NCI-H82 treated with DMSO at 0.1 percent for 48 hours (cell line): ENCODE measurements around the gene MGAT5B.
"Not testable (repeated sequence)": the region's sequence is repeated elsewhere in the genome, so short reads cannot be mapped to it uniquely, and the experiment has no call there.

Experiments
- DNase-seq: peaks from one replicate; lab custom pipeline; 2025; ENCODE audit not compliant: unreplicated experiment; lab: John Stamatoyannopoulos, UW

MGAT5B gene

DNA sequence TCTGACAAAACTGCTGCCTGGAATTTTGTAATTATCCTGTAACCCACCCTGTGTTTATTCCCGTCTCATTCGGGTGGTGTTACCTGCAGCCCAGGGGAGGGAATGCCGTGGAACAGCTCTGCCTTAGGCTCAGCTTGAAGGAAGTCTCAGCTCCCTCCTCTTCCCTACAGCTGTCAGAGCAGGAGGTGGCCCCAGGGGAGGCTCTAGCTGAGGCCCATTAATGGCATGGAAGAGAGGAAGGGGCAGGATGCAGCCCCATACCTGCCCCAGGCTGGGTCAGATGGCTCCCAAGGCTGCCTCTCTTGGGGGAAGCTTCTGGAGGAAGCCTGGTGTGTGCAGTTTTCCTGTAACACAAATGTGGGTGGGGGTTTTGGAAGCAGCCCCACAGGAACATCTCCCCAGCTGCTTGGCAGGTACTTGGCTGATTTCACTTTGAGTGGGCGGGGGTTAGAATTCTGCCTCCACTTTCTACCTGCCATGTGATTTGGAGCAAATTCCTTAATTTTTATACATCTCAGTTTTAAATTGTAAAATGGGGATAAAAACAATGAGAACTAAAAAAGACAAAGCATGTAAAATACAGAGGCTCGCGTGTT is 103.9 kb downstream of the MGAT5B start:
- DNase-seq: no peak

DNA sequence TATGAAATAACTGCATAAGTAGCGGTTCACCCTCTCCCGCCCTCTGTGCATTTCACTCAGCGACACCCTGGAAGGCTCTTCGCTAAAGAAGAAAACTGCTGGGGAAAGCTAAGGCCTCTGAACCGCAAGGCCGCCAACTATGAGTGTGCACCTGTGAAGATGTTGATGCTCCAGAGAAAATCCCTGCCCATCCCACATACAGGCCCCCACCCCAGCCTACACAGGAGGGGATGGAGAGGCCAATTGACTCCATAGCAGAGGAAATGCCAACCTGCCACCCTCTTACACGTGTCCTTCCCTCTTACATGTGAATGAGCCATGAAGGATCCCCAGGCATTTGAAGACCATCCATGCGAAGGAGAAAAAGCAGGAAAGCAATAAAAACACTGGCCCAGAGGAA is 104.8 kb downstream of the MGAT5B start:
- DNase-seq: no peak

DNA sequence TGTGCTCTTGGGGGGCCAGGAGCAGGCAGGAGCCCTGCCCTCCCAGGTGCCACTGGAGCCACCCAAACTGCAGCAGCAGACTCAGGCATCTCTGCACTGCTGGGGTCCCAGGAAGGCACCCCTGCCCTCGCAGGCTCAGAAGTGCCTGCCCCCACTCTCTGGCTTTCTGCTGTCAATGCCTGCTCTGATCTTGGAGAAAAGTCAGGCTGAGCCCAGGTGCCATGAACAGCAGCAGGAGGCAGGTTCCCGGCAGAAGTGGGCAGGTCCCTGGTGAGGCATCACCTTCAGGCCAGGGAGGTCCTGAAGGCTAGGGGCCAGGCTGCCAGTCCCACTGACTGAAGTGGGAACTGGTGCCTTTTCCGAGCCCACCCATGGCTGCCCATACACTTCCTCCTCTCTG is 106.5 kb downstream of the MGAT5B start:
- DNase-seq: no peak

DNA sequence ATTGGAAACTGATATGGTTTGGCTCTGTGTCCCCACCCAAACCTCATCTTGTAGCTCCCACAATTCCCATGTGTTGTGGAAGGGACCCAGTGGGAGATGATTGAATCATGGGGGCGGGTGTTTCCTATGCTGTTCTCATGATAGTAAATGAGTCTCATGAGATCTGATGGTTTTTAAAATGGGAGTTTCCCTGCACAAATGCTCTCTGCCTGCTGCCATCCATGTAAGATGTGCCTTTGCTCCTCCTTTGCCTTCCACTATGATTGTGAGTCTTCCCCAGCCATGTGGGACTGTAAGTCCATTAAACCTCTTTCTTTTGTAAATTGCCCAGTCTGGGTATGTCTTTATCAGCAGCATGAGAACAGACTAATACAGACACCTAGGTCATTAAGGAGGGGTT is 109.8 kb downstream of the MGAT5B start:
- DNase-seq: not testable (repeated sequence)

- peak; percentile 85 for DNase-seq
These were observed 113.5 kb downstream of the MGAT5B start for GRCh38 chr17:76981545-76982295.

- no peak for DNase-seq
These were observed 114.3 kb downstream of the MGAT5B start for GRCh38 chr17:76982408-76983074.

DNA sequence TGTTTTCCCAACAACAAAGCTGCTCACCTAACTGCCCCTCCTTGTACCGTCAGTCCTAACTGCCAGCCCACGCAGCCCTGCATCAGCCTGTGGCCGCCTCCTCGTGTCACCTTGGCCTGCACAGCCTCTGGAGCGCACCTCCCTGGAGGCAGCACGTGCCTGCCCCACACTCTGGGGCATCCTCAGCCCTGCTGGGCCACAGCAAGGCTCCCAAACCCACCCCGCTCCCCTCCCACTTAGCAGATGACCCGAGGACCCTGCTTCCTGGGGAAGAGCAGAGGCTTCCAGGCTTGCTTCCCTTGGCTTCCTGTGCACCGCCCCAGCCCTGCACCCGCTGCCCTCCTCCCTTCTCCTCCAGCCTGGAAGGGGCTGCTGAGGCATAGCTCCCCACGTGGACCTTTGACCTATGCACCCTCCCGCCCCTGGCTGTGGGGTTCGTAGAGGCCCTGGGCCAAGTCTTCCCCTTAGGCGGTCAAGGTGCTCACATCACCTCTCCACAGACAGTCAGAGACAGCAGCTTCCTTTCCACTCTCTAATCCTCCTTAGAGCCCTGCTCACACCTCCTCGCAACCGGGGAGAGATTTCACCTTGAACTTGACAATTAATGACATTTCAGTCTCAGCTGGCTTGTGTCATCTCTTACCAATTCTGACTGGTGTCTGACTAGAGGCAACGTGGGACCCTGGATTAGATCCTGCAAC is 115.0 kb downstream of the MGAT5B start:
- DNase-seq: no peak

- DNase-seq: no peak
These were observed 118.2 kb downstream of the MGAT5B start for GRCh38 chr17:76986365-76986764.

DNA sequence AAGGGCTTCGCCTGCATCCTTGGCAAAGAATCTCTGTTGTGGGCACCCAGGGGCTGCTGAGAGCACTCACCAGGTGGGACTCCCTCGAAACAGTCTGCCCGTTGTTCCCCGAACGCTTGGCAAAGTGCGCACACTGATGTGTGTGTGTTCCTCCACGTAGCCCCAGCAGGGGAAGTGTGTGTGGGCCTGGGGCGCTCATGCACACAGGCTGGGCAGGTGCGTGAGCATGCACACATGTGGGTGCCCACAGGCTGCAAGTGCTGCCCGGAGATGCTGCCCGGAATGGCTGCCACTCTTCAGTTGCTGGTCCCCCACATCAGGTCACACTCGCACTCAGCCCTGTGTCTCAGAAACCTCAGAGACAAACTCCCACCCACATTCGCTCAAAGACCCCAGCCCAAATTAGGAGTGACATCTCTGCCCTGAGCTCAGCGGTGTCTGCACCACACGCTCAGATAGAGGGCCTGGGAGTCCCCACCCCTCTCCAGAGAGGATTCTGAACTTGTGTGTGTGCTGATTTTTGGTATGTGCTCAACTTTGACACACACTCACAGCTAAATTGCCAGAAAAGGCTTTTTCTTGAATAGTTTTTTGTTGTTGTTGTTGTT is 119.4 kb downstream of the MGAT5B start:
- no peak for DNase-seq

DNA sequence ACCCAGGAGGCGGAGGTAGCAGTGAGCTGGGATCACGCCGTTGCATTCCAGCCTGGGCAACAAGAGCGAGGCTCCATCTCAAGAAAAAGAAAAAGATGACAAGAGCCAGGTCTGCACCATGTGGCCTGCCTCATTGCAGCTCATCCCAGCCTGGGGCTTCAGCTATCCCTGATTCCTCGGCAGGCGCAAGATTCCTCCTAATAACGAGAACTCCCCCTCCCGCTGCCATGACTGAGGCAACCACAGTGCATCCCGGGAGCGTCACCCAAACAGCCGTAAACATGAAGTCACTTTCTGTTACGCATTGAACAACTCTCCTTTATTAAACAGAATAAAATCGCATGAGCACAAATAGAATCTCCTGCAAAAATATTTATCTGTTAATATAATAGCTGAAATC is 120.6 kb downstream of the MGAT5B start:
- no peak for DNase-seq

DNA sequence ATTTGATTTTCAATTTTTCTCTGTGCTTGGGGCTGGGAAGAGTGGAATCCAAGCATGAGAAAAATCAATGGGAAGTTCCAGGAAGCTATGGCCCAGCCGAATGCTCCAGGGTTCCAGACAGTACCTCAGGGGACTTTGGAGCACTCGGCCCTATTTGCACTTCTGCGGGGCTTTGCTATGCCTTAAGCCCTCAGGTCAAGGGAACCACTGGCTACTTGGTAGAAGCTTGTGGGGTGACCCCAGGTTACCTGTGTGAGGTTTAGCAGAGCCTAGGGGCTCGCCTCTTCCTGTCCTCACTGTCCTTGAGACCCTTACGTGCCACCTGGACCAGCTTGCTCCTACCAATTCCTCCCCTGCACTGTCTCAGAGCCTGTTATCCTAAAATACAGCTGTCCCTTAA is 121.3 kb downstream of the MGAT5B start:
- no peak for DNase-seq

DNA sequence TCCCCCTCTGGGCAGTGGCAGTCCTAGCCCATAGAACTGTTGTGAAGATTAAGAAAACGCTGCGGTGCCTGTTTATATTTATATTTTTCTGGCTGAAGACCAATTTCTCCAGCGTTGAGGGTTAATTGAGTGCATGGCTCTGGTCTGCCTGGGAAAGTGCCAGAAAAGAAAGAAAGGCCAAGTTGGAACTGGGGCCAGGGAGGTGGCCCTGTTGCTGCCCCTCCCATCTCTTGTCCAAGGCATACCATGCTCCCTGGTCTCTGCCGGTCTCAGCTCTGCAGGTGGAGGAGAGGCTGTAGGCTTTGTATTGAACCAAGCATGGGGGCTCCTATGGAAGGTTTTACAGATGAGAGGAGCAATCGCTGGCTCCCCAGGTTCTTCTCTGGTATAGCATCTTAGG is 124.7 kb downstream of the MGAT5B start:
- DNase-seq: no peak

DNA sequence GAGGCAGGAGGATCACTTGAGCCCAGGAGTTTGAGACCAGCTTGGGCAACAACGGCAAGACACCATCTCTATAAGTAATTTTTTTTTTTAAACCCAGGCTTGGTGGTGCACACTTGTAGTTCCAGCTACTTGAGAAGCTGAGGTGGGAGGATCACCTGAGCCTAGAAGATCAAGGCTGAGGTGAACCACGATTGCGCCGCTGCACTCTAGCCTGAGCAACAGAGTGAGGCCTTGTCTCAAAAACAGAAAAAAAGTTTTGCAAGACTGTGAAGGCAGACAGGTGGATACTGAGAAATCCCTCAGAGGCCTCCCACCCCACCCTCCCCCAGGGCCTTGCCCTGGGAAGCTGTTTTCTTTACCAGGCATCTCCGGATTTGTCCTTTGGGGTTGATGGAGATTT is 125.4 kb downstream of the MGAT5B start:
- no peak for DNase-seq

GRCh38 chr17:76994237-76994637 is 126.0 kb downstream of the MGAT5B start:
- no peak for DNase-seq

DNA sequence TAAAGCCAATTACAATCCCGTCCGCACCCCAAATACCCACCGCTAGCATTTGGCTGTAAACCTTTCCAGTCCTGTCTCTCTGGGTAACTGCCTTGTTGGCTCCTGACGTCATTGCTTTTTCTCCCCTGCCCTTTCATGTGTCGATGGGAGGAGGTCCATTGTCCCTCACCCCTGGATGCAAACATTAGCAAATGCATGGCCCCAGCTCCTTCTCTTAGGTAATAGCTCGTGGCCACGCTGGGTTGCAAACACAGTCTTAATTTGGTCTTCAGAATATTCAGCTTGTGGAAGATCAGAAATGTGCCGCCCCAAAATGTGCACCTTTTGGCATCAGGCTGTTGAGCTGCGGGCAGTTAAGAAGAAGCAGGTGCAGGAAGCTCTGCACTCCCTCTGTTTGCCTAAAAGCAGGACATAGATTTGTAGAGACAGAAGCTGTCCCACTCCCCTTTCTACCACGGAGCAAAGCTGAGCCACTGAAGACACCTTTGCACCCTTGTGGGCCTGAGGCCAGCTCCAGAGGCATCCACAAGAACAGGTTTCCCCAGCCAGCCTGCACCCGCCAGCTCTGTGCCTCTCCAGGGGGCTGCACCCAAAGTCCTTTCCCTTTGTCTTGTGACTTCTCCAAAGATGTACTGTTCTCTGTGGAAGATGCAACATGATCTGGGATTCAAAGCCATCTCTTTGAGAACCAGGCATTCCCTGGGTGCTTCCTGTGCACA is 127.3 kb downstream of the MGAT5B start:
- no peak for DNase-seq

GRCh38 chr17:76996741-76997694 is 128.8 kb downstream of the MGAT5B start:
- DNase-seq: no peak

GRCh38 chr17:76997981-76998531 is 129.9 kb downstream of the MGAT5B start:
- DNase-seq: no peak

DNA sequence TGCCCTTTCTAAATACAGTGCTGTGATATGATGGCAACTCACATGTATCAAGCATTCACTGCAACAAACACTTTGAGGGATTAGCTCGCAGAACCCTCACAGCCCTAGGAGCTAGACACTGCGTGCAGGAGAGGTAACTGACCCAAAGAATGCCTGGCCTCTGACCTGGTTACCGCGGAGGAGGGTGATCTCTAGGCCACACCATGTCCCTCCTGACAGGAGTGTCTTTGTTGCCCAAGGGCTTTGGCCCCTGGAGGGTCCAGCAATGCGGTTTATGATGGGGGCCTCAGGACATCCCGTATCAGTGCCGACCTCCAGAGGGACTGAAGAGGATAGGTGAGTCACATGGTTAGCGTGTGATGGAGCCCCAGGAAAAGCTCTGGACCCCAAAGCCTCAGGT is 130.6 kb downstream of the MGAT5B start:
- no peak for DNase-seq
